GM06990 (cell line): ENCODE measurements around the gene CAPZA1.

Experiments
- DNase-seq: peaks from one replicate; pipeline ENCODE4 v3.0.0-alpha.2; 2011; ENCODE audit not compliant: insufficient read length; ENCODE audit errors: extremely low read depth
- H3K27me3 ChIP-seq: replicated peaks from 2 replicates; pipeline ENCODE4 v1.6.0; 2011; ENCODE audit warnings: low read length; ENCODE audit not compliant: control insufficient read depth, insufficient read depth
- H3K36me3 ChIP-seq: 2 replicates; pipeline ENCODE4 v1.5.1; 2011; ENCODE audit warnings: low read length; ENCODE audit not compliant: control insufficient read depth, insufficient read depth
- H3K4me3 ChIP-seq: replicated peaks from 2 replicates; pipeline ENCODE4 v1.5.1; 2011; ENCODE audit warnings: low read depth, mild to moderate bottlenecking, control low read depth, low read length
- CTCF ChIP-seq: IDR thresholded peaks from 2 replicates; pipeline ENCODE4 v1.5.1; 2011; ENCODE audit warnings: low read length, control low read depth, mild to moderate bottlenecking, inconsistent platforms; ENCODE audit not compliant: insufficient read depth, poor library complexity, severe bottlenecking

Gene CAPZA1

GRCh38 chr1:112710159-112710558, 90.5 kb downstream of the CAPZA1 start:
- no peaks in the 10 kb centered on the region for H3K36me3 ChIP-seq
- no peaks in the 10 kb centered on the region for H3K27me3 ChIP-seq
- no peak for TF ChIP-seq CTCF
- H3K4me3 ChIP-seq, result no peak overlapping the region
- no peak for DNase-seq

- H3K36me3 ChIP-seq, result no peaks in the 10 kb centered on the region
- no peak for DNase-seq
- no peak for TF ChIP-seq CTCF
- H3K27me3 ChIP-seq, result no peaks in the 10 kb centered on the region
- no peak overlapping the region for H3K4me3 ChIP-seq
These were observed 91.0 kb downstream of the CAPZA1 start for GRCh38 chr1:112710586-112710985.

- Histone ChIP-seq H3K4me3 (no peak overlapping the region), H3K27me3 (no peaks in the 10 kb centered on the region), H3K36me3 (no peaks in the 10 kb centered on the region)
- no peak for DNase-seq
- no peak for TF ChIP-seq CTCF
These were observed 91.4 kb downstream of the CAPZA1 start for GRCh38 chr1:112711041-112711440.

GRCh38 chr1:112711670-112712069, 92.0 kb downstream of the CAPZA1 start:
- Histone ChIP-seq H3K4me3 (no peak overlapping the region), H3K27me3 (no peaks in the 10 kb centered on the region), H3K36me3 (no peaks in the 10 kb centered on the region)
- DNase-seq, result no peak
- no peak for TF ChIP-seq CTCF

- DNase-seq, result no peak
- Histone ChIP-seq H3K4me3 (no peak overlapping the region), H3K36me3 (no peaks in the 10 kb centered on the region), H3K27me3 (no peaks in the 10 kb centered on the region)
- no peak for TF ChIP-seq CTCF
These were observed 92.6 kb downstream of the CAPZA1 start for GRCh38 chr1:112712191-112712590.

GRCh38 chr1:112712701-112713128, 93.1 kb downstream of the CAPZA1 start:
- H3K27me3 ChIP-seq, result no peaks in the 10 kb centered on the region

More at GRCh38 chr1:112712701-112713128, 93.1 kb downstream of the CAPZA1 start:
- TF ChIP-seq CTCF, result no peak
- no peaks in the 10 kb centered on the region for H3K36me3 ChIP-seq
- DNase-seq, result no peak
- no peak overlapping the region for H3K4me3 ChIP-seq
